GM19043 (cell line): ENCODE data around the gene PBX2.
"Not testable (repeated sequence)": the region's sequence is repeated elsewhere in the genome, so short reads cannot be mapped to it uniquely, and the experiment has no call there.

Source experiments
- ATAC-seq: cut with Tn5 transposase; IDR thresholded peaks from one replicate; pipeline ENCODE4 v1.9.1; 2021; ENCODE audit warnings: low read depth; ENCODE audit not compliant: unreplicated experiment

Gene PBX2

GRCh38 chr6:32203426-32204267, 13.6 kb upstream of the PBX2 start:
- ATAC-seq: no peak

GRCh38 chr6:32202186-32202585, 12.2 kb upstream of the PBX2 start:
- no peak for ATAC-seq

GRCh38 chr6:32200711-32201475, 10.9 kb upstream of the PBX2 start:
- no peak for ATAC-seq

- ATAC-seq: no peak
Observed at GRCh38 chr6:32198866-32199265, 8.9 kb upstream of the PBX2 start.

- ATAC-seq: no peak
Observed at GRCh38 chr6:32198345-32198696, 8.3 kb upstream of the PBX2 start.

- no peak for ATAC-seq
Observed at GRCh38 chr6:32196682-32197616, 6.9 kb upstream of the PBX2 start.

GRCh38 chr6:32195902-32196681, 6.1 kb upstream of the PBX2 start:
- peak; percentile 69 for ATAC-seq

GRCh38 chr6:32195652-32195901, 5.6 kb upstream of the PBX2 start:
- ATAC-seq: no peak

GRCh38 chr6:32194825-32195651, 5.0 kb upstream of the PBX2 start:
- ATAC-seq: no peak

- no peak for ATAC-seq
Observed at GRCh38 chr6:32194388-32194787, 4.4 kb upstream of the PBX2 start.

- ATAC-seq: not testable (repeated sequence)
Observed at GRCh38 chr6:32193096-32193495, 3.1 kb upstream of the PBX2 start.

GRCh38 chr6:32192608-32193039, 2.6 kb upstream of the PBX2 start, which contains the start of gene GPSM3:
GPSM3 (minus strand) TSS chr6:32192643; CDS start chr6:32192513, 130 bp downstream.
- ATAC-seq: no peak

GRCh38 chr6:32191696-32192607, 1.9 kb upstream of the PBX2 start:
- no peak for ATAC-seq

- ATAC-seq: no peak
Observed at GRCh38 chr6:32190911-32191677, 1.1 kb upstream of the PBX2 start.

GRCh38 chr6:32189742-32190053, 304 bp downstream of the PBX2 start:
- no peak for ATAC-seq

GRCh38 chr6:32189069-32189741, 797 bp downstream of the PBX2 start:
- ATAC-seq: no peak

- ATAC-seq: no peak
Observed at GRCh38 chr6:32188381-32189068, 1.5 kb downstream of the PBX2 start.
